ENCODE measurements around the gene TANC1.

GRCh38 chr2:159144776-159145614, 176.6 kb downstream of the TANC1 start:
- TF ChIP-seq, protein P1, sequence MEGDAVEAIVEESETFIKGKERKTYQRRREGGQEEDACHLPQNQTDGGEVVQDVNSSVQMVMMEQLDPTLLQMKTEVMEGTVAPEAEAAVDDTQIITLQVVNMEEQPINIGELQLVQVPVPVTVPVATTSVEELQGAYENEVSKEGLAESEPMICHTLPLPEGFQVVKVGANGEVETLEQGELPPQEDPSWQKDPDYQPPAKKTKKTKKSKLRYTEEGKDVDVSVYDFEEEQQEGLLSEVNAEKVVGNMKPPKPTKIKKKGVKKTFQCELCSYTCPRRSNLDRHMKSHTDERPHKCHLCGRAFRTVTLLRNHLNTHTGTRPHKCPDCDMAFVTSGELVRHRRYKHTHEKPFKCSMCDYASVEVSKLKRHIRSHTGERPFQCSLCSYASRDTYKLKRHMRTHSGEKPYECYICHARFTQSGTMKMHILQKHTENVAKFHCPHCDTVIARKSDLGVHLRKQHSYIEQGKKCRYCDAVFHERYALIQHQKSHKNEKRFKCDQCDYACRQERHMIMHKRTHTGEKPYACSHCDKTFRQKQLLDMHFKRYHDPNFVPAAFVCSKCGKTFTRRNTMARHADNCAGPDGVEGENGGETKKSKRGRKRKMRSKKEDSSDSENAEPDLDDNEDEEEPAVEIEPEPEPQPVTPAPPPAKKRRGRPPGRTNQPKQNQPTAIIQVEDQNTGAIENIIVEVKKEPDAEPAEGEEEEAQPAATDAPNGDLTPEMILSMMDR (conservative IDR thresholded peaks at IDR 0.05; ENCODE audit: low read depth, low read length), result no peak
- TF ChIP-seq POLR2A (IDR thresholded peaks at IDR 0.05; ENCODE audit: low read depth, low read length) (no peak), USF2 (IDR thresholded peaks at IDR 0.05; ENCODE audit: low read depth, low read length) (peak; percentile 38), MAFK (IDR thresholded peaks at IDR 0.05; ENCODE audit: low read depth, low read length) (no peak), FOS (IDR thresholded peaks at IDR 0.05; ENCODE audit: low read depth, low read length) (no peak)

Measured in IMR-90 (cell line).